Upper lobe of right lung (tissue), 1 donor: ENCODE data around the gene HOXD10. TPM values are rescaled to one million over a fixed set of nuclear protein-coding genes. Genes with fewer than 3 reads are reported as not detected.

Experiments used
- ATAC-seq: fragments of 200-7000 bp; cut with Tn5 transposase; one replicate; pipeline ENCODE4 v1.9.1; 2020; ENCODE audit warnings: mild to moderate bottlenecking, moderate library complexity
- DNase-seq: peaks from one replicate; pipeline ENCODE4 v3.0.0-alpha.2; 2020
- H3K27ac ChIP-seq: fragments of 200-600 bp; one replicate; pipeline ENCODE4 v1.8.0; 2022
- H3K27me3 ChIP-seq: fragments of 200-600 bp; one replicate; pipeline ENCODE4 v1.8.0; 2022; ENCODE audit warnings: mild to moderate bottlenecking
- H3K36me3 ChIP-seq: fragments of 200-600 bp; one replicate; pipeline ENCODE4 v1.8.0; 2022
- H3K4me1 ChIP-seq: fragments of 200-600 bp; one replicate; pipeline ENCODE4 v1.8.0; 2022
- H3K4me3 ChIP-seq: fragments of 200-600 bp; one replicate; pipeline ENCODE4 v1.8.0; 2022; ENCODE audit warnings: mild to moderate bottlenecking
- H3K9me3 ChIP-seq: fragments of 200-600 bp; one replicate; pipeline ENCODE4 v1.8.0; 2022
- intact Hi-C: fragments of 100-400 bp; cut with DNase I; formaldehyde crosslinking; loops from one replicate; pipeline ENCODE4 v1.11.0; 2022
- total RNA-seq: library from RNA; stranded (reverse); fragmentation: NEBNext Ultra II Directional; extraction: Animal tissue kit (Norgen Biotek cat#: 25700); gene quantifications from one replicate; pipeline ENCODE4 v1.2.1, GENCODE V29; 2021
- TF ChIP-seq, protein P1 (sequence below): fragments of 200-600 bp; IDR thresholded peaks from one replicate; pipeline ENCODE4 v1.8.0; 2022; ENCODE audit warnings: antibody characterized with exemption
- donor health status: DM: no; HTN: yes; CAD: no; lungs with severe emphysema.

The HOXD10 gene
- total RNA-seq, 1 donor from 2014 or later = 0.55 TPM

DNA sequence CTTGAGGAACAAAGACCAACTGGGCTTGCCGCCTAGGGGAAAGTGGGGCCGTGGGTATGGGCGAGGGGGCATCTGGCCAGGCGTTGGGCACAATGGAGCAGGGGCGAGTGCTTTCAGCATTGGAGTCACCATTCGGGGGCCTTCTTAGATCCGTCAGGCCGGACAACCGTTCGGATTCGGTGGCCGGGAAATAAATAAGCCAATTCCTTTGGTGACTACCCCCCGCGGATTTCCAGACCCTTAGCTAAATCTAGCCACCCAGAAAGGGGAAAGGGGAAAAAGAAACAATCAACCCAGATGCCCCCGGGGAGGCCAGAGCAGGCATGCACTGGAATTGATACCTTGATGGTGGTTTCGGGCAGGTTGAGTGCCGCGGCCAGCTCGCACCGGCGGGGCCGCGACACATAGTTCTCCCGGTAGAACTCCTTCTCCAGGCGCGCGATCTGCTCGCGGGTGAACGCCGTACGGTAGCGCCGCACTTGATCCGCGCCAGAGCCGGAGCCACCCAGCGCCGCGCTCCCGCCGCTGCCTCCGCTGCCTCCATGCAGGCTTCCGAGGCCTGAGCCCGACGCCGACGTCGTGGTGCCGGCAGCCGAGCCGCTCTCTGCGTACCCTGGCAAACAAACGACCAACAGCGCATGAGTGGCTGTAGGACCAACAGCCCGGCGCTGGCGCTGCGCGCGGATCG lies 34.6 kb upstream of the HOXD10 start:
- TF ChIP-seq, protein P1, sequence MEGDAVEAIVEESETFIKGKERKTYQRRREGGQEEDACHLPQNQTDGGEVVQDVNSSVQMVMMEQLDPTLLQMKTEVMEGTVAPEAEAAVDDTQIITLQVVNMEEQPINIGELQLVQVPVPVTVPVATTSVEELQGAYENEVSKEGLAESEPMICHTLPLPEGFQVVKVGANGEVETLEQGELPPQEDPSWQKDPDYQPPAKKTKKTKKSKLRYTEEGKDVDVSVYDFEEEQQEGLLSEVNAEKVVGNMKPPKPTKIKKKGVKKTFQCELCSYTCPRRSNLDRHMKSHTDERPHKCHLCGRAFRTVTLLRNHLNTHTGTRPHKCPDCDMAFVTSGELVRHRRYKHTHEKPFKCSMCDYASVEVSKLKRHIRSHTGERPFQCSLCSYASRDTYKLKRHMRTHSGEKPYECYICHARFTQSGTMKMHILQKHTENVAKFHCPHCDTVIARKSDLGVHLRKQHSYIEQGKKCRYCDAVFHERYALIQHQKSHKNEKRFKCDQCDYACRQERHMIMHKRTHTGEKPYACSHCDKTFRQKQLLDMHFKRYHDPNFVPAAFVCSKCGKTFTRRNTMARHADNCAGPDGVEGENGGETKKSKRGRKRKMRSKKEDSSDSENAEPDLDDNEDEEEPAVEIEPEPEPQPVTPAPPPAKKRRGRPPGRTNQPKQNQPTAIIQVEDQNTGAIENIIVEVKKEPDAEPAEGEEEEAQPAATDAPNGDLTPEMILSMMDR = no peak
- Histone ChIP-seq H3K27ac (no peak overlapping the region), H3K4me3 (no peak overlapping the region), H3K9me3 (no peaks in the 10 kb centered on the region), H3K4me1 (no peaks in the 10 kb centered on the region), H3K36me3 (no peaks in the 10 kb centered on the region), H3K27me3 (peaks cover 97% of the 10 kb centered on the region)
- intact Hi-C loops = no loop called here
- DNase-seq = no peak
- no peak for ATAC-seq

DNA sequence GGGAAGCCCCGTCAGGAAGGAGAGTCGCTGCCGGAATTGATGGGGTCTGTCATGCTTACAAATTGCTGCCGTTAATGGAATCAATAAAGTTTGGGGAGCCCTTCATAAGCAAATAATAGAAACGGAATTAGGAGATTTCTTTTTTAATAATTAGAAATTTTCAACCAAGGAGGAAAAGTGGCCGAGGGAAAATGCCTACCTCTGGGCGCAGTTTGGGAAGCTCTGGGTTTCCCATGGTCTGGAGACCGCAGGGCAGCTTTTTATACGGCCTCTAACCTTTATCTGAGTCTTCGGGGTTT lies 34.1 kb upstream of the HOXD10 start:
- Histone ChIP-seq H3K36me3 (no peaks in the 10 kb centered on the region), H3K4me3 (no peak overlapping the region), H3K27ac (no peak overlapping the region), H3K4me1 (no peaks in the 10 kb centered on the region), H3K27me3 (peaks cover 97% of the 10 kb centered on the region), H3K9me3 (no peaks in the 10 kb centered on the region)
- TF ChIP-seq, protein P1 = no peak
- ATAC-seq (no peak), DNase-seq (no peak)
- intact Hi-C loops = no loop called here

DNA sequence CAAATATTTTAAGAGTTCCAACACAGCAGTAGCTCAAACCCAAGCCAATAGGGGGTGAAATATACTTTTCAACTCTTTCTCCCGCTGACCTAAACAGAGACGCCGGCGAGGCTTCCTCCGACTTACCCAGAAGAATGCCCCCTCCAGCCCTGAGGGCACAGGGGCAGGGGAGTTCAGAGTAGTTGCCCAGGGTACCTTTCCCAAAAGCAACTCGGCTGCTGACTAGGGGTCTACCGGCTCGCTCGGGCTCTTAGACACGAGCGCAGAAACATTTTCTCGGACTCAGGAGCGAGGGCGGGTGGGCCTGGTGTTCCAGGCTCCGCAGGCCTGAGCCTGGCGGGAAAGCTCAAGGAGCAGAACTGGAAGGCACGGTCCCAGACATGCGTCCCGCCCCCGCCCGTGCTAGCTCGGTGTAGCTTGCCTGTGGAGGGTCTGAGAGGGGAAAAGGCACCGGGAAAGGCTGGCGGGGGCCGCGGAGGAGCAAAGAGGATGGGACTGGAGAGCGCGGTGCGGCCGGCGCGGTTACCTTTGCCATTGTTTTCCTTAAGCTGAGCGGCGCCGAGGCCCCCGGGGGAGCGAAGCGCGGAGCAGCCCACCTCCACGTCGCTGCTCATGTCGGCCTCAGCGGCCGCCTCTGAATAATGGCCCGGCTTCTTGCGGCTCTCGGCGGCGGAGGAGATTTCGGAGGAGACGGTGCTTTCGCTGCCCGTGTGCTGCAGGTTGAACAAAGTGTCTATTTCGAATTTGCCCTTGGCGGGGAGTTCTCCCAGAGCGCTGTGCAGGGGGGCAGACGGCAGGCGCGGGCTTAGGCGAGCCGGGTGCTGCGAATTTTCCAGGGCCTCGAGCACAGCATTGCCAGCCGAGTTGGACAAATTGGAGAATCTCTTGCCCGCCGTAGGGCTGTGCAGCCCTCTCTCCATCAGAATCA lies 33.5 kb upstream of the HOXD10 start:
- H3K4me1 ChIP-seq = peaks cover 4% of the 10 kb centered on the region
- peaks cover 97% of the 10 kb centered on the region for H3K27me3 ChIP-seq
- DNase-seq (no peak), ATAC-seq (no peak)
- no peaks in the 10 kb centered on the region for H3K36me3 ChIP-seq
- no peaks in the 10 kb centered on the region for H3K9me3 ChIP-seq
- H3K4me3 ChIP-seq = no peak overlapping the region
- intact Hi-C loops = no loop called here
- H3K27ac ChIP-seq = no peak overlapping the region
- TF ChIP-seq, protein P1 = no peak

DNA sequence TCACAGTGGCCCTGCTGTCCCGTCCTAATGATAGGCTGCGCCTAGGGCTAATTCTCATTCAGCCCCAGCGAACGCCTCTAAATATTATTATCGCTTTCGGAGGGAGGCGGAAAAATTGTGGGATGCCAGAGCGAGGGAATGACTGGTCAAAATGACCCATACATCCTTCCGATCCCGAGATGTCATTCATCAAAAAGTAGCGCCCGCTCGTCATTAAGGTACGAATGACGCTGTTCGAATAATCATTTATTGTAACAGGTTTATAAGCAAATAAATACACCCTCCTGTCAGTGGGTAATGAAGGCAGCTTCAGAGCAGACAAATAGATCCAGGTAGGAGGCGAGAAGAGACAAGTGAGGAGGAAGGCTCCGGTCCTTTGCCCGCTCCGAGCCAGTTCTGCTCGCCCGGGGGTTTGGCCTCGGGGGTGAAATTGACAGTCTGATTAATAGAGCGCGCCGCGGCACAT lies 32.7 kb upstream of the HOXD10 start, which contains the start of gene EVX2:
Gene EVX2, minus strand, starts transcription at position 167 of the 466 bp plus-strand sequence. CDS start 186 bp downstream, outside the sequence.
- Histone ChIP-seq H3K27me3 (peaks cover 97% of the 10 kb centered on the region), H3K4me3 (no peak within 1 kb of the TSS), H3K4me1 (peaks cover 10% of the 10 kb centered on the region), H3K9me3 (no peaks in the 10 kb centered on the region), H3K27ac (no peak within 1 kb of the TSS), H3K36me3 (no peaks in the 10 kb centered on the region)
- ATAC-seq = no peak
- intact Hi-C loops = no loop called here
- TF ChIP-seq, protein P1 = no peak
- DNase-seq = no peak

DNA sequence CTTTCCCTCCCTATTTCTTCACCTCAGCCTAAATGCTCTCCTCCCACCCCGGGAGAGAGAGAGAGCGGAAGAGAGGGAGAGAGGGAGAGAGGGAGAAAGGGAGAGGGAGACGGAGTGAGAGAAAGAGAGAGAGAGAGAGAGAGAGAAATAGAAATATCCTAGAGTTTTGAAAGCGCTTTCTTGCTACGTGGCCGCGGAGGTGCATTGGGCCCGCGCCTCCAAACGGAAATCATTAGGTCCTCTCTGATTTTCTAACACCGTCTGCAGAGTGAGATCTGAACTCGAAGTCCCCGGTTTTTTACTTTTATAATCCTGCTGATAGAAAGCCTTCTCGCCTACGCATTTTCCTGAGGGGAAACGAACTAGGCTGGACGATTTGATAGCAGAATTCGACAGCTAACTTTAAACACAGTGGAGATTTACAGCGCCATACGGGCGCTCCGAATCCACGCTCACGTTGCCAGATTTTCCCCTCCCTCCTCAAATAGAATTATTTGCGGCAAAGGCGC lies 31.9 kb upstream of the HOXD10 start:
- ATAC-seq (no peak), DNase-seq (no peak)
- peaks cover 97% of the 10 kb centered on the region for H3K27me3 ChIP-seq
- TF ChIP-seq, protein P1 = no peak
- H3K4me3 ChIP-seq = no peak overlapping the region
- H3K4me1 ChIP-seq = peaks cover 10% of the 10 kb centered on the region
- intact Hi-C loops = no loop called here
- H3K9me3 ChIP-seq = no peaks in the 10 kb centered on the region
- no peak overlapping the region for H3K27ac ChIP-seq
- no peaks in the 10 kb centered on the region for H3K36me3 ChIP-seq
